NOMO-1 treated with DMSO at 0.1 percent for 48 hours (cell line): ENCODE data around the gene NEDD9.

Experiments
- DNase-seq: peaks from one replicate; lab custom pipeline; 2025; ENCODE audit not compliant: unreplicated experiment; lab: John Stamatoyannopoulos, UW

NEDD9 gene

DNA sequence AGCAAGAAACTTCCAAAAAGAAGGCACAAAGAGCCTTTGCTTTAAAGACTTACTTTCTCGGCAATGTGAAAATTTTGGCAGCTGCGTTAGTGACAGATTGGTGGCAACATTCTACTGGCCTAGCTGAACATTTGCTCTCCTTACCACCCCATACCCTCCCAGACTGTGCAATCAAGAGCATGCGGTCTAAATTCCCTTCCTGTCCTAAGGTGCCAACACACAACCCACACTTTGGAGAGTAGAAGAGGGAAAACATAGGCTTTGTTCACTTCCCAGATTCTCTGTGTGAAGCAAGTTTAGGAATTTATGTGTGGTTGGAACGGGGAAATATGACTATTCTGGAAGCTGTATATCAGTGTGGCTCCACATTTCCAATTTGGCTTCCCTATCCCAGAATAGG, 29.8 kb upstream of the NEDD9 start:
- DNase-seq = no peak

DNA sequence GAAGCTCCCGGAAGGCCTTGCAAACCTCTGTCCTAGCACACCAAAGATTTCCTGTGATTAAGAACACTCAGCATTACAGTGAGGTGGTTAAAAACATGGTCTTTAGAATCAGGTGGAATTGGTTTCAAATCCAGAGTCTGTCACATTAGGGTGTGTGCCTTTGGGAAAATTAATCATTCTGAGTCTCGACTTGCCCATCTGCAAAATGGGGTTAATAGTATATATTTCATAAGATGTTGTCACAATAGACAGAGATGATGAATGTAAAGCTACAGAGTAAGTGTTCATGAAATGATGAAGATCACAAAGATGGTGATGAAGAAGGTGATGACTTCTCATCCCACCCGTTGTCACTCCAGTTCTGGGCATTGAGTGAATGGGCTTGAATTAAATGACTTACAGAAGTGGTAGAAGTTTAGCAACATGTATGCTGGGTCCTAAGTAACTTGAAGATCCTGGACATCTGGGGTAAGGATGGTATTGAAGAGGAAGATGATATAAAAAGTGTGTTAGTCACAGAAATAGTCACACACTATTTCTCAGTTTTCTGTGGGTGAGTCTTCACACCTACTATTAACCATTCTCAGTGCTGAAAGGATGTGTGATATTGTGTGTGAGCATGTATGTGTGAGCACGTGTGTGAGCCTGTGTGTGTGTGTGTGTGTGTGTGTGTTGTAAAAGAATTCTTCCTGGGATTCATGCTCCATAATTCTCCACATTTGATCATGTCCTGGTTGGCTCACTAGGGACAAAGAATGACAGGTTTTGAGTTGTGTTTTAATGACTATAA, 28.0 kb upstream of the NEDD9 start:
- no peak for DNase-seq

DNA sequence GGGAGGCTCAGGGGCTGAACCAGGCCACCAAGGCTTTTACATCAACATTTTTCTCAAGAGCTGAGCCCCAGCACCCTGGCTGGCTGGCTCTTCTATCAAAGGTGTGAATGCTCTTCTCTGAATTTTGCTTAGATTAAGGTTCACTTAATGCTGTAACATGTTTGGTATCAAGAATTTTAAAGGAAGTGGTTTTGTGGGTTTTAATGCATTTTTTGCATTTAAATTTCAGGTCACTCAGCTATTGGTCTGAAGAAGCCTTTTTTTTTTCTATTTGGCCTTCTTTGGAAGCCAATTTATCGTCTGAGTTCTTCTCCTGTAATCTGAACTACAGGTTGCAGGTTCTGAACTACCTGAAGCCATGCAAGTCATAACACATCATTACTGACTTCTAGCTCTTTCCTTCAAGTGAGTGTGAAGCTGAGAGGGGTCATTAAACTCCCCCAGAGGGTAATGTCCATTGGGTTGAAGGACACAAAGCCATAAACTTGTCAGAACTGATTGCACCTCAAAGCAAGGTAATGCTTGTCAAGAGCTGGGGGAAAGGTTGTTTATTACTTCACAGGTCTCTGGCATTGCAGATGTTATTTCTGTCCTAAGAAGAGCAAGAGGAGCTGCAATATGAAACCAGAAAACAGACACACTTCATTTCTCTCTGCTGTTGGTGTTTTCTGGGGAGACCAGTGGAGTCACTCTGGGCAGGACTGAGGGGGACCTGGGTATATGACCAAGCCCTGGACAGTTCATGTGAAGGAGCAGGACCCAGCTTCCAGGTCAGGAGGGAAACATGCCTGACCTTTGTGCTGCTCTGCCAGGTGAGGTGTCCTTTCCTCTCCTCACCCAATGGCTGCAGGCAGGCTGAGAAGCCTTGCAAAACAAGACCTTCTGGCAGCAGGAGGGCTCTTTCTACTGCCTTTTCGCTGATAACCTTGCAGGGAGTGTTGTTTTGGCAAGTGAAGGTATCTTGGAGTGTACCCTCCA, 26.1 kb upstream of the NEDD9 start:
- peak; percentile 12 for DNase-seq

DNA sequence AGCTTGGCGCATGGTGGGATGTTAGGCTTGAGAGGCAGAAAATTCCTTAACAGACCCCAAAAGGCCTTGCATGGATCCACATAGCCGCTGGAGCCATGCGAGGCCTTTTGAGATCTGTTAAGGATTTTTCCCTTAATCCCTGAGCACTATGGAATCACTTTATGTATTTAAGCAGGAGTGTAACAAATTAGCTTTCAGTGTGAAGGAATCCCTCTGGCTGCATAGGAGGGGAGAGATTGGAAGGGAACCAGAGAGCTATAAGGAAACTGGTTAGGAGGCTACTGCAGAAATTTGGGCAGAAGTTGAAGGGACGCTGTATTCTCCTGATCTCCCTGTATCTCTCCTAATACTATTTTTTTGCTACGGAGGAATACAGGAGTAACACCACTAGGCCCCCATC, 23.1 kb upstream of the NEDD9 start:
- DNase-seq = no peak

DNA sequence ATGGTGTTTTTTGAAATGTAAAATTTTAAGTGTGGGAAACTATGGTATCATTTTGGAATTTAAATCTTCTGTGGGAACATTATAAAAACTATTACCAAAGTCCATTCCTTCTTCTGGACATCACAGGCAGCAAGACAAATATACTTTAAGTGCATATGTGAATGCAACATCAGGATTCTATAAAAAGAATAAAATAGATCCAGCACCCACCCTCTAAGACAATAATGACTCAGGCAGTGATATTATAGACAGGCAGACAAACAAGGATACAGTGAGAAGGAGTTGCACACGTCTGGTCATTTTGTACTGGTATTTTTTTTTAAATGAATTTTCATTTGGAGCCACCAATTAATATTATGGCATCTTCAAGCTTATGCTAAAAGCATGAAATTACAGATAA, 21.1 kb upstream of the NEDD9 start:
- no peak for DNase-seq

DNA sequence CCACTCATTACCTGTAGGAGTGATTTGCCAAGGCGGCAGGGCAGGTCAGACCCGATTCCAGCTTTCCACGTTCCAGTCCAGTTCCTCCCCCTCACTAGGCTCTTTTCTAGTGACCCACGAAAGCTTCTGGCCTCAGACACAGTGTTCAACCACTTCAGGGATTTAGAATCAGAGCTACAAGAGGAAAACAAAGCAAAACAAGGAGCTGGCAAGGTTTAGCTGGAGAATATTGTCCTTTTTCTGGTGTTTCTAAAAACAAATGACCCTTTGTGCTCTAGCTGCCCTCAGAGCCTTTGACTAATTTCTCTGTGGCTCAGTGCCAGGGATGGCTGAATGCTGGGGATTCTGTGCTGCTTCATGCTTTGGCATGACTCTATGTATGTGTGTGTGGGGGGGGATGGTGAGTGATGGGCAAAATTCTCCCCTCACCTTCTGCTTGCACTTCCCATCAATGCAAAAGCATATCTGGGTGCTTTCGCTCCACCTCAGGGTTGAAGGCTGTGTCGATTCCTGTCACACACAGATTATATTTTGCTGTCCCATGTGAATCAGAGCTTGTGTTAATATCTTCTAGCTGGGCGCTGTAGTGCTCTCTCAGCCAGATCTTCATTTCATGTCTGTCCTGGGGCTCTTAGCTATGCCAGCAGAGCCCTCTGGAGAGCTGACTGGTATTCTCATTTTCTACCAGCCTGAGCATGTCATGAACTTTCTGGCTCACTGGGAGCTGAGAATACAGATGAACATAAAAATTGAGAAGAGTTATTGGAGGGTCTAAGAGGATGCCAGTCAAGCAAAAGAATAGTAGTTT, 19.3 kb upstream of the NEDD9 start:
- DNase-seq = no peak

DNA sequence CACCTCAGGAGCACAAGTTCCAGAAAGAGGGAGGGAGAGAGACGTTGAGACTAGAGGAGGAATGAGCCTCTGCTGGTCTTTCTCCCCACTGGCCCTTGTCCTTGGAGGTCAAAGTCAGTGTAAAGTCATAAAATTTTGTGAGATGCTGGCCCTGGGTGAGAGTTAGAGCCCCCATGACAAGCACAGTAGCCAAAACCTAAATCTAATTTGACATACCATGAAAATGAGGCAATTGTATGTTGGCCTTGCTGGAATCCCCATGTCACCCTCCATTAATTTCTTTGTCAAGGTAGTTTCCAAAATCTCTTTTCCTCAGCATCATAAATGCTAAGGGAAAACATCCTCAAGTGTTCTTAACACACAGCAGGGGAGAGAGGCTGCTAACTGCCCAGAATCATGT, 17.6 kb upstream of the NEDD9 start:
- DNase-seq = no peak

DNA sequence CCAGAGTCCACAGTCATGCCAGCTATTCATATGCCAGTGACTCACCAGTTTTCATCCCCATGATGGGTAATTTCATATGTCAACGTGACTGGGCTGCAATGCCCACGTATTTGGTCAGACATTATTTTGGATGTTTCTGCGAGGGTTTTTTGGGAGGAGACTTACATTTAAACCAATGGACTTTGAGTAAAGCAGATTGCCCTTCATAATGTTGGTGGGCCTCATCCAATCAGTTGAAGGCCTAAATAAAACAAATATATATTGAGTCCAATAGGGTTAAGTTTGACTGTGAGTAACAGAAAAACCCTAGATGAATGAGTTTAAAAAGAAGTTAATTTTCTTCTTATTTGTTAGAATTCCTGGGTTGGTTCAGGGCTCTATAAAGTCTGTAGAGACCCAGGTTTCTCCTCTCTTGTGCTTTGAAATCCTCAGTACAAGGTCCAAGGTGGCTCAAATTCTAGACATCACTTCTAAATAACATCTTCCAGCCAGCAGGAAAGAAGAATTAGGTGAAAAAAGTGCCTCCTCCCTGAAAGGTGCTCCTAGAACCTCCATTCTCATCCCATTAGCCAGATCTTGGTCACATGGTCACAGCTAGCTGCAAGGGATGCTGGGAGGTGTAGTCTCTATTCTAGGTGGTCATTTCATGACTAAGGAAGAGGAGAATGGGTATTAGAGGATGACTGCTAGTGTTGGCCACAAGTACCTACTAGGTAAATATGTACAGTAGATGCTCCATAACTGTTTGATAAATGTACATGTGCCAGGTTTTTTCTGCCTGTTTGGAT, 16.7 kb upstream of the NEDD9 start:
- DNase-seq = no peak

DNA sequence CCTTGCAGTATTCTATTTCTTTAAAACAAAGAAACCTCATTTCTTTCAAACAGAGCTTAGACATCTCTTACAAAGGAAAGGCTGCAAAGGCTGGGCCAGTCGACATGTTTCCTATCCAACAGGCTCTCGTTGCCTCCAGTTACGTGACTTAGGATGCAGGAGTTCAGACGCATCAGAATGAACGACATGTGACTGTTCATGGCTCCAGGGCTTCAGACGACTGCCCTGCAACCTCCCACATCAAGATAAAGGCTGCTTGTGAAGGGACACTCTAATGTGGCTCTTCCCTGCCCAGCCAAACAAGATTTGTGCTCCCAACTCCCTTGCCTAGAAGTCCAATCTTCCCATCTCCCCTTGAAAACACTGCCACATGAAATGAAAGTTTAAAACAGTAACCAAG, 14.3 kb upstream of the NEDD9 start:
- DNase-seq = no peak

DNA sequence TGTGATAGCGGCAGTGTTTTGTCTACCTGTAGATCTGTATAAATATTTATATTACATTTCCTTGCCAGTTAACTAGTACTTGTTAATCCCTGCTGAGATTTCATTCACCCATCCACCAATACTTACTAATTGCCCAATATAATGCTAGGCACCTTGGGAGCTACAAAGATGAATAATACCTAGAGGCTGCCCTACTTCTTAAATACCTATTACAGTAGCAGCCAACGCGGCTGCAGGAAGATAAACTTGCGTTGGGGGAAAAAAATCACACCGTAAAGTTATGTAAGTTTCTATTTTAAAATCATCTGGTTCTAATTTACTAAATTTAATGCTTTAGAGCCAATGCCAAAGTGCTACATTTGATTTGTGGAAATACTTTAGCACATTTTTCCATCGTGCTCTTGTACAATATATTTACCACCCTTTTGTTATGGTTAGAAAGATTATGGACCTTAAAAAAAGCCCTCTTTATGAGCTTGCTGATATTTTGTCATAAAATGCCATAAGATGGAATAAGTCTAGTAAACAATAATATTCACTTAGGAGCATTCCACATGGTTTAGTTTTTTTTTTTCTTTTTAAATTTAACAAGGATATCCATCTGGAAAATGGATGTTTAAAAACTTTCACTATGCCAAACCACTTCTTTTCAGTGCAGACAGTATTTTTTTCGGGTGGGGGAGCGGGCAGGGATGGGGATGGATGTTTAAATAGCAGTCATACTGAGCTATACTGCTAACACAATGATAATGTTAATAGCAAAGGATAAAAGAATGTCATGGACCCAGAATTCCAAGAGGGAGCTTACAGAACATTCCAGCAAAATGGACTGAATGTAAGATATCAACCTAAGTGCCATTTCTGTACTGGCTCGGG, 13.2 kb upstream of the NEDD9 start:
- DNase-seq = no peak

DNA sequence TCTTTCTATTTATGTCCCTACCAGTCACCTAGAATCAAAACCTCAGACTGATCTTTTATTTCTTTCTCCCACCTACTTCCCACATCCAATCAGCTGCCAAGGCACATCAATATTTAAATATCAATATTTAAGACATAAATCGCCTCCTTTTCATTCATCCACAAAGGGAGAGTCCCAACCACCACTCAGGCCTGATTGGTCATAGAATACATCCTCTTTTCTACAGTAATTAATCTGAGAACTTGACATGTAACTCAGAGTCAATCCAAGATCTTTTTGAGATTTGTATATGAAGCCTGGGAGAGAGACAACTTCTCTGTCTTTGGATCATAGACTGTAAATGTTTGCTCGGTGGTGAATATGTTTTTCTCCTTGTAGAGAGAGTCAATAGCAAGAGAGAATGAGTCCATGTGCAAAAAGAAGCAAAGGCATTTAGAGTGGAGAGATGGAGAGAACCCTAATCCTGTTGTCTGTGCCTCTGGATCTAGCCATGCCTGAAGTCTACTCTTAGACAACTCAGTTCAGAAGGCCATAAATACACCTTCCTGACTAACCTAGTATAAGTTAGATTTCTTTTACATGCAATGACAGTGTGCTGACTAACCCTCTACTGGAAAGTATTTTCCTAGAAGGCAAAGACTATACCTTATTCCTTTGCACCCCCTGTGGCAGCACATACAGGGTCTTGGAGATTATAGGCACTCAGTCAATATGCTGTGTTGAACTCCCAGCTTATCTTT, 12.1 kb upstream of the NEDD9 start:
- DNase-seq = no peak

DNA sequence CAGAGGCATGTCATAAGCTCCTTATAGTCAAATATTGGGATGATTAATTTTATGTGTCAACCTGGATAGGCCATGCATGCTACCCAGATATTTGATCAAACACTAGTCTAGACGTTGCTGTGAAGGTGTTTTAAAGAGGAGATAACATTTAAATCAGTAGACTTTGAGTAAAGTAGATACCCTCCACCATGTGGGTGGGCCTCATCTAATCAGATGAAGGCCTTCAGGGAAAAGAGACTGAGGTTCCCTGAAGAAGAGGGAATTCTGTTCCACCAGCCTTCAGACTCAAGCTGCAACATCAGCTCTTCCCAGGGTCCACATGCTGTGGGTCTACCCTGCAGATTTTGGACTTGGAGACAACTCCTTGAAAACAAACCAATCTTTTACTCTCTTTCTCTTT, 11.4 kb upstream of the NEDD9 start:
- no peak for DNase-seq

DNA sequence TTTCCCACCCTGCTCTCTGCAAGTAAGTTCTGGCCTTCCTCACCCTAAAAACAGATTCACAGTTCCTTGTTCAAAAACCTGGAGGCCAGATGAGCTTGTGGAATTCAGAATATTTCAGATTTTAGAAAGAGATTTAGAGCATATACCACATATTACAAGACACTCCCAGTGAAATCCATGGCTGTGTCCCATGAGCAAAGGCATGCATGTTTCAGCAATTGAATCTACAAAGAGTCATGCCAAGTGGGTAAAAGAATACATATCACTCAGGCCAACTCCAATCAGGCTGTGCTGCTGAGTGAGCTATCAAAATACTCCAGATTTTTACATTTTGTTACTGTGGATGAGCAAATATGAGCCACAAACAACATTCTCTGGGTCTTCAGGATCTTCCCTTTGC, 10.2 kb upstream of the NEDD9 start:
- DNase-seq = no peak

DNA sequence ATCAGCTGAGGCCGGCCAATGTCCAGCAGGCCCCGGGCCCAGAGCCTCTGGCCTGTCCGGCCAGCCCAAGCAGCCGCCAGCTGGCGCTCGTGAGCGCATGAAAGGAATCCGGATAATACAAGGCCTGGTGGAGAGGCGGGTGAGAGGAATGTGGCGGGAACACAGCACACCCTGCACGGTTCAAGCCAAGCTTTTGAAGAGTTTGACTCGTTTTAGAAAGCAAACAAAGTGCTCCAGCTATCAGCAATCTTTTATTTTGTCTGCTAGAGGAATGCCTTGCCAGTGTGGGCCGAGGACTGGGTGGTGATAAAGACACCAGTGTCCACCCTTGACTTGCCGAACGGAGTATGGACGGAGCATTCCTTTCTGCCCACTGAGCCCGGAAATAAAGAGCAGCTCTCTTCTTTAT, 9.3 kb upstream of the NEDD9 start:
- DNase-seq = no peak

DNA sequence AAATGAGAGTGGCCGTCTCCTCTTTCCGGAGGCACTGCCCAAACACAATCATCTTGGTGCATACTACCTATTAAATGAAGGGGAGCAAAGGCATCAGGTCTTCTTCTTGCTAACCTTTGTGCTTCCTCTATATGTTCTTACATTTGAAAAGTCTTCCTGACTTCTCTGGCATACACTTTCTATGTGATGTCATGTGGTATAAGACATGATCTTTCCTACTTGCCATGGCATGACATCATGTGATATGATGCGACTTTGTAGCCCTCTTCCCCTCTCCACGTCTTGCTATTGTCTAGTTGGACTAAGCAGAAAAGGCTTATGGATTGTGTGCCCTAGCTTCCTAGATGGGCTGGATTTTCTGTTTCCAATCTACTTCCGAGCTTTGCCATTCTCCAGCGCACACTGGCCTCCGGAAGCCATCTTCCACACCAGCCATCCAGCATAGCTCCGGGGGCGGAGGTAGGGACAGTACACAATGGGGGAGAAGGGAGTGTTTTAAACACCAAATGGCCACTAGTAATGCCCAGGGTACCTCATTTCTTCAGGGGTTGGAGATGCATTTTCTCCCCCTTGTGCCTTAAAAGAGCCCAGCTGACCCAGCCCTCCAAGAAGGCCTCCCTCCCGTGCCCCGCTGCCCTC, 8.8 kb upstream of the NEDD9 start:
- no peak for DNase-seq

DNA sequence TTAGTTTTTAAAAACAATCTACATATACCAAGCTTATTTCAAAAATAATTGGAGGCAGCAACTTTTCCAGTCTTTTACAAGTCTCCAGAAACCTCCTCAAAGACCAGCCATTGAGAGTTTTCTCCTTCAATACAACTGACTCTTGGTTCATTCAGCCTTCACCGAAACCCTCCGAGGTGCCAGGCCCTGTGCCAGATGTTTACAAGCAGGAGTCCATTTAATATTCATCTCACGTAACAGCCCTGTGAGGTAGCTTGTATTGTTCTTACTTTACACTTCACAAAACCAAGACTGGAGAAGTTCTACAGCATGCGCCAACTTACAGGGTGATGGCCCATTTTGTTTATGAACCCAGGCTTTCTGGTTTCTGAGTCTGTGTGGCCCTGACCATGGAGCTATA, 5.5 kb upstream of the NEDD9 start:
- DNase-seq = no peak

DNA sequence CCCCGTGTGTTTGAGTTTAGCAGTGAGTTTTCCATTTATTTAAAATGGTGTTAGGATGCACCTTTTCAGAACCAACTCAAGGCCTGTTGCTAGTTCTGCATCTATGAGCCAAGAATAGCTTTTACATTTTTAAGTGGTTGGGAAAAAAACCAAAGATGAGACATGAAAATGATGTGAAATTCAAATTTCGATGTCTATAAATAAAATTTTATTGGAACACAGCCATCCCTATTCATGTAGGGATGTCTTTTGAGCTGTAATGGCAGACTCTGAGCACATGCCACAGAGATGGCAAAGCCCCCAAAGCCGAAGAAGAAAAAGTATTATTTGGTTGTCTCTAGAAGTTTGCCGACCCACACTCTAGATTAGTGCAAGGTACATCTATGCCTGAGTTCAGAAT, 5.0 kb upstream of the NEDD9 start:
- no peak for DNase-seq

DNA sequence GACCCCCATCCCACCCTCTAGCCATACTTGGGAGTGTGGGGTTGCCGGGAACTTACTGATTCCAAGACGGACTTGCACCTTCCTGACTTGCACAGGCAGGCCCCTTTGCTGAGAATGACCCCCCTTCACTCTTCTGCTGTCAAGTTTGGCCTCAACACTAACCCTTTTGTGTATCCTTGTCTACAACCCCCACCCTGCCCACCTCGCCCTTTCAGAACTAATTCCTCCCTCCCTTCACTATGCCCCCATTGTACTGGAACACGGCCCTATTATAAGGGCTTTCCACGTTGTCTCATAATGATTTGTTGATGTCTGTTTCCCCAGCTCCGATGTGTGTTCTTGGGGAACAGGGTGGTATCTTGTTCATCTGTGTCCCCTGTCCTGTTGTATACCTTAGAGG, 4.4 kb upstream of the NEDD9 start:
- no peak for DNase-seq
